Neural progenitor cell (in vitro differentiated cells): ENCODE measurements around the gene OPN1MW2. TPM values are rescaled to one million over a fixed set of nuclear protein-coding genes. Genes with fewer than 3 reads are reported as not detected.
"Not testable (repeated sequence)": the region's sequence is repeated elsewhere in the genome, so short reads cannot be mapped to it uniquely, and the experiment has no call there.

Source experiments
- DNase-seq: peaks from one replicate; pipeline ENCODE4 v3.0.0-alpha.2; 2016; ENCODE audit warnings: low spot score
- H2AFZ ChIP-seq: fragments of 200-600 bp; sonication (generic); replicated peaks from 2 replicates; pipeline ENCODE4 v1.6.1; 2016; ENCODE audit warnings: antibody characterized with exemption
- H3F3A ChIP-seq: fragments of 200-600 bp; sonication (generic); 2 replicates; pipeline ENCODE4 v1.6.1; 2016; ENCODE audit warnings: antibody characterized with exemption, low read depth
- H3K27ac ChIP-seq: fragments of 200-600 bp; sonication (generic); 2 replicates; pipeline ENCODE4 v1.5.1; 2016; ENCODE audit warnings: mild to moderate bottlenecking
- H3K27me3 ChIP-seq: fragments of 200-600 bp; sonication (generic); 2 replicates; pipeline ENCODE4 v1.6.1; 2016; ENCODE audit warnings: mild to moderate bottlenecking, moderate library complexity
- H3K36me3 ChIP-seq: fragments of 200-600 bp; sonication (generic); 2 replicates; pipeline ENCODE4 v1.5.1; 2016
- H3K4me1 ChIP-seq: fragments of 200-600 bp; sonication (generic); 2 replicates; pipeline ENCODE4 v1.6.1; 2016; ENCODE audit warnings: mixed run types
- H3K4me2 ChIP-seq: fragments of 200-600 bp; sonication (generic); 2 replicates; pipeline ENCODE4 v1.6.1; 2016
- H3K4me3 ChIP-seq: fragments of 200-600 bp; sonication (generic); 2 replicates; pipeline ENCODE4 v1.5.1; 2016
- H3K79me2 ChIP-seq: fragments of 200-600 bp; sonication (generic); 2 replicates; pipeline ENCODE4 v1.6.1; 2016; ENCODE audit warnings: low read depth
- H3K9ac ChIP-seq: fragments of 200-600 bp; sonication (generic); 2 replicates; pipeline ENCODE4 v1.6.1; 2016
- H3K9me3 ChIP-seq: fragments of 200-600 bp; sonication (generic); 2 replicates; pipeline ENCODE4 v1.5.1; 2016; ENCODE audit warnings: low read depth
- H4K20me1 ChIP-seq: fragments of 200-600 bp; sonication (generic); 2 replicates; pipeline ENCODE4 v1.6.1; 2016; ENCODE audit warnings: low read depth
- H3K27ac Mint-ChIP-seq: 3 replicates; pipeline ENCODE4 v1.8.0; 2021; ENCODE audit warnings: mixed read lengths
- H3K27me3 Mint-ChIP-seq: 2 replicates; pipeline ENCODE4 v1.8.0; 2022; ENCODE audit warnings: low read depth, mild to moderate bottlenecking, inconsistent platforms, moderate library complexity, mixed read lengths; ENCODE audit not compliant: insufficient read depth
- H3K36me3 Mint-ChIP-seq: 3 replicates; pipeline ENCODE4 v1.8.0; 2021; ENCODE audit warnings: mixed read lengths
- H3K4me1 Mint-ChIP-seq: 3 replicates; pipeline ENCODE4 v1.8.0; 2021; ENCODE audit warnings: mixed read lengths
- H3K4me3 Mint-ChIP-seq: 3 replicates; pipeline ENCODE4 v1.8.0; 2021; ENCODE audit warnings: mild to moderate bottlenecking, moderate library complexity, mixed read lengths
- H3K9me3 Mint-ChIP-seq: 3 replicates; pipeline ENCODE4 v1.8.0; 2020; ENCODE audit warnings: mixed read lengths
- total RNA-seq: library from RNA; depleted of rRNA; stranded (reverse); fragments of >200 nt; gene quantifications from 2 replicates; pipeline ENCODE4 v1.2.3, GENCODE V29; 2015; ENCODE audit warnings: low replicate concordance

OPN1MW2 gene
- total RNA-seq, 1 donor from 2014 or later = not detected

DNA sequence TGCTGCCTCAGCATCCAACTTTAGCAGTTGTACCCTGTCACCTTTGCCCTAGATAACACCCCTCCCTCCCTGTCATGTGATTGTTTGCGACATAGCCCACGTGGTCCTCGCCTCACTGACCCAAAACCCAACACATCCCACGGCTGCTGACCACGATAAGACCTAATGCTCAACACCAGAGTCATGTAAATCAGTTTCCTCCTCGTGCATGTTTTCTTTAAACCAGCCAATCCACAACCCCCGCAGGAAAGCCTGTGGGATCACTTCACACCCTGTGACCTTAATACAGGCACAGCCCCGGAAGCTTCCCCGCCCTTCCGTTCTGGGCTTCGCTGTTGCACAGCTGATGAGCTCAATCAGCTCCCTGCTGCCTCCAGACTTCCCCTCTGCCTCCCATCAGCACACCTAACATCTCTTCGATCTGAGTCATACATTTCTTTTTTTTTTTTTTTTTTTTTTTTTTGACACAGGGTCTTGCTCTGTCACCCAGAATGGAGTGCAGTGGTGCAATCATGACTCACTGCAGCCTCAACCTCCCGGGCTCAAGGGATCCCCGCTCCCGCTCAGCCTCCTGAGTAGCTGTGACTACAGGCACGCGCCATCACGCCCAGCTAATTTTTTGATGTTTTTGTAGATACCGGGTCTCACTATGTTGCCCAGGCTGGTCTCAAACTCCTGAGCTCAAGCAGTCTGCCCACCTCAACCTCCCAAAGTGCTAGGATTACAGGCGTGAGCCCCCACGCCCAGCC, 9.7 kb upstream of the OPN1MW2 start:
- not testable (repeated sequence) for H3K27me3 Mint-ChIP-seq, H2AFZ ChIP-seq, H3K36me3 Mint-ChIP-seq

DNA sequence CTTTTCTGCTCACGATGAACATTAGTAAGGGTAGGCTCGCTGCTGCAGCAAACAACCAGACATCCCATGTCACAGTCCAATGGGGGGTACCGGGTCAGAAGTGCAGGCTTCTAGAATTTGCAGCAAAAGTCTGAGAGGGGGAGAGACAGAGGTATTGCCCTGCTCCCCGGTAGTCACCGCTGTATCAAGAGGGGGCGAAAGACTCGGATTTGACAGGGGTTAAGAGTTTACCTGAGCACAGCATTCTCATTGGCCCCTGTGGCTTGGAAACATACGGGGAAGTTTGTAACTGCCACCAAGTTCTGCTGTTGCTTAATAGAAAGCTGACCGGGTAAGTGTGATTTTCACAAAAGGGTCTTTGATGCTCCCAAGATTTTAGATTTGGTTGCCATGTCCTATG, 8.5 kb upstream of the OPN1MW2 start:
- not testable (repeated sequence) for H2AFZ ChIP-seq, H3F3A ChIP-seq, H3K79me2 ChIP-seq, H3K9me3 Mint-ChIP-seq, H3K27ac ChIP-seq, H3K4me2 ChIP-seq, H3K9me3 ChIP-seq, H4K20me1 ChIP-seq, H3K36me3 Mint-ChIP-seq, H3K4me1 ChIP-seq, H3K4me3 Mint-ChIP-seq, H3K4me3 ChIP-seq, H3K27ac Mint-ChIP-seq, H3K27me3 ChIP-seq, H3K4me1 Mint-ChIP-seq, H3K27me3 Mint-ChIP-seq, DNase-seq, H3K36me3 ChIP-seq, H3K9ac ChIP-seq

More for the DNA sequence above, 9.7 kb upstream of the OPN1MW2 start:
- H3K4me2 ChIP-seq, DNase-seq, H3K36me3 ChIP-seq, H3F3A ChIP-seq, H3K4me1 ChIP-seq, H3K9me3 ChIP-seq, H3K79me2 ChIP-seq, H3K9me3 Mint-ChIP-seq, H4K20me1 ChIP-seq, H3K4me3 ChIP-seq, H3K9ac ChIP-seq, H3K27me3 ChIP-seq, H3K27ac ChIP-seq, H3K4me3 Mint-ChIP-seq, H3K4me1 Mint-ChIP-seq, H3K27ac Mint-ChIP-seq: not testable (repeated sequence)

DNA sequence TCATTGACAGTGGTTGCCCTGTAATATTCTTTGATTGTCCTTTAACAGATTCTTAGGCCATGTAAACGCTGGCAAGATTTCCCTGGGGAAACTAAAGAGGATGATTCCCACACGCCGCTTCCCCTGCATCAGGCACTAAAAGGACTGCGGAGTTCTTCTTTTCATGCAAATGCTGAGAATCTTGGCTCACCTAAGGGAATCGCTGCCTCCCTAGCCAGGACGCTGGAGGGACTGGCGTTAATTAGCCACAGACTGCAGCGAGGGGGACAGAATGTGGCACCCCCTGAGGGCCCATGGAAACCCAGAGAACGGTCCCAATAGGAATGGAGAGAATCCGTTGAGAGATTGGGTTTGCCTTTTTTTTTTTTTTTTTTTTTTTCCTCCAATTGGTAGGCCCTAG, 8.1 kb upstream of the OPN1MW2 start:
- not testable (repeated sequence) for H3K36me3 Mint-ChIP-seq, H4K20me1 ChIP-seq, H3K36me3 ChIP-seq, H3K79me2 ChIP-seq, H3K9me3 Mint-ChIP-seq, H3K4me3 ChIP-seq, H3K27ac Mint-ChIP-seq, H3K27ac ChIP-seq, H3K4me2 ChIP-seq, H2AFZ ChIP-seq, H3K4me1 Mint-ChIP-seq, DNase-seq, H3F3A ChIP-seq, H3K9me3 ChIP-seq, H3K4me3 Mint-ChIP-seq, H3K4me1 ChIP-seq, H3K27me3 Mint-ChIP-seq, H3K27me3 ChIP-seq, H3K9ac ChIP-seq

DNA sequence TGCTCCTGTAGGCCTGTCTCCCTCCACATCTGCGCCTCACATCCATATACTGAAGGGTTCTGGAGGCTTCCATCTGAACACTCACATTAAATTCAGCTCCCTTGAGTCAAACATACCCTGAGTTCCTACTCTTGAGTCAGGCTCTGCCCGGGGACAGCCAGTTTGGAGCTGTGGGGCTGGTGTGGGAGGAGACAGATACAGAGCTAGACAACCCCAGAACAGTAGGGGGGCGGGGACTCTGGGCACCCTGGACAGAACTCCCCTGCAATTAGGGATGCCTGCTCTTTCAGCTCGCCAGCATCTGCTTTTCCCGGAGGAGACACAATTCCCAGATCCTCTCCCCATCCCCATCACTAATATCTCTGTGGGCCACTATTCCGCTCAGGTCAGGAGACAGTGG, 5.7 kb downstream of the OPN1MW2 start:
- H3K27me3 Mint-ChIP-seq, H3K79me2 ChIP-seq, H3K36me3 ChIP-seq, H3K4me3 Mint-ChIP-seq, H3K27ac ChIP-seq, H3K4me3 ChIP-seq, H3K9me3 Mint-ChIP-seq, DNase-seq, H3F3A ChIP-seq, H3K9ac ChIP-seq, H4K20me1 ChIP-seq, H3K4me2 ChIP-seq, H3K27ac Mint-ChIP-seq, H2AFZ ChIP-seq, H3K9me3 ChIP-seq, H3K4me1 ChIP-seq, H3K27me3 ChIP-seq, H3K36me3 Mint-ChIP-seq, H3K4me1 Mint-ChIP-seq: not testable (repeated sequence)

DNA sequence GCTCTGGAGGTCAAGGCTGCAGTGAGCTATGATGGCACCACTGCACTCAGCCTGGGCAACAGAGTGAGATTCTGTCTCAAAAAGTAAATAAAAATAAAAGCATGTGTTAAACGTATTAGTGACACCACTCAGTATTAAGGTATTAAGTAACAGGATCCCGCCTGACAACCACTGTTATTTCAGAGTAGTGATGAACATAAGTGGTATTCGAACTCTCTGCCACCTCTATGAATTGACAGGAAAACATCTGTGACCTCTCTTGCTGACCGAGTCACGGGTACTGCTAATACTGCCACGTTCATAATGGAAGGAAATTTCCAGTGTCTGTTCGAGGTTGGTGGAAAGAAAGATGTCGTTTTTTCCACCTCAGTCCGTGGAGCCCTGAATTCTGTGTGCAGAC, 7.2 kb downstream of the OPN1MW2 start:
- H4K20me1 ChIP-seq, H3K4me2 ChIP-seq, H3K9me3 Mint-ChIP-seq, H3K9ac ChIP-seq, H3K4me3 ChIP-seq, H3K27me3 ChIP-seq, H2AFZ ChIP-seq, DNase-seq, H3K27me3 Mint-ChIP-seq, H3K4me1 ChIP-seq, H3K36me3 ChIP-seq, H3K27ac ChIP-seq, H3K79me2 ChIP-seq, H3K9me3 ChIP-seq, H3F3A ChIP-seq, H3K4me3 Mint-ChIP-seq, H3K36me3 Mint-ChIP-seq, H3K4me1 Mint-ChIP-seq, H3K27ac Mint-ChIP-seq: not testable (repeated sequence)

DNA sequence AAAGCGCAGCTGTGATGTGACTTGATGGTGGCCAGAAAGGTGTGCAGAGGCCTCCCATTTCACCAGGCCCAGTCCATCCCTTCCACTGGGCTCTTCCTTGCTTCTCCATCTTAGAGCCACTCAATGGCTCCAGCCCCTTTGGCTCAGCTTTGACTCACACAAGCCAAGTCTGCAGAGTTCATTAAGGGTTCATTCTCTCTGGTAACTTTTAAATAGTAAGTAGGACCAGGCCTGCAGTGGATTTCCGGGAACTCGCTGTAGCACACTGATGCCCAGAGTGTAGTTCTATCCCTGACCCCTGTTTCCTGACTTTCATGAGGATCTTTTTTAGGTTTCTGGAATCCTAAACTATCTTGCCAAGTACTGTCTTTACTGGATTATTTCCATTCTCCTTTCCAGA, 11.9 kb downstream of the OPN1MW2 start:
- H3K4me3 Mint-ChIP-seq, H3K27me3 Mint-ChIP-seq, H3K9ac ChIP-seq, H3K4me2 ChIP-seq, H3F3A ChIP-seq, DNase-seq, H3K27ac ChIP-seq, H3K9me3 ChIP-seq, H3K27me3 ChIP-seq, H3K4me1 Mint-ChIP-seq, H3K4me1 ChIP-seq, H3K4me3 ChIP-seq, H3K79me2 ChIP-seq, H3K9me3 Mint-ChIP-seq, H2AFZ ChIP-seq, H3K27ac Mint-ChIP-seq, H3K36me3 Mint-ChIP-seq, H4K20me1 ChIP-seq, H3K36me3 ChIP-seq: not testable (repeated sequence)

DNA sequence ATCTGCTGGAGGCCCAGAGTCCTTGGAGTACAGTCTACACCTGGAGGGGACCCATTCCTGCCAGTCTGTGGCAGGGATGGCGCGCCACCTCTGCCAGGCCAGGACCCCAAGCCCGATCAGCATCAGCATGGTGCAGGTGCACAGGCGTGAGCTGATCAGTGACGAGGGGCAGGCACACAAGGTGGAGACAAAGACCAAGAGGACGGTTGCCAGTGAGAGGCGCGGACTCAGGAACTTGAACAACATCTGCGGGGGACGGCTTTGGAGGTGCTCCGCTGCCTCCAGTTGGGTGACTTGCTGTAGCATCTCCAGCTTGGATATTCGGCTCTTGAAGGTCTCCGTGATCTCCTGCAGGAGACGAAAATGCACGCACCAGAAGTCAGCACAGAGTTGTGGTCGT, 14.1 kb downstream of the OPN1MW2 start:
- H3K27me3 Mint-ChIP-seq, H3K79me2 ChIP-seq: not testable (repeated sequence)

DNA sequence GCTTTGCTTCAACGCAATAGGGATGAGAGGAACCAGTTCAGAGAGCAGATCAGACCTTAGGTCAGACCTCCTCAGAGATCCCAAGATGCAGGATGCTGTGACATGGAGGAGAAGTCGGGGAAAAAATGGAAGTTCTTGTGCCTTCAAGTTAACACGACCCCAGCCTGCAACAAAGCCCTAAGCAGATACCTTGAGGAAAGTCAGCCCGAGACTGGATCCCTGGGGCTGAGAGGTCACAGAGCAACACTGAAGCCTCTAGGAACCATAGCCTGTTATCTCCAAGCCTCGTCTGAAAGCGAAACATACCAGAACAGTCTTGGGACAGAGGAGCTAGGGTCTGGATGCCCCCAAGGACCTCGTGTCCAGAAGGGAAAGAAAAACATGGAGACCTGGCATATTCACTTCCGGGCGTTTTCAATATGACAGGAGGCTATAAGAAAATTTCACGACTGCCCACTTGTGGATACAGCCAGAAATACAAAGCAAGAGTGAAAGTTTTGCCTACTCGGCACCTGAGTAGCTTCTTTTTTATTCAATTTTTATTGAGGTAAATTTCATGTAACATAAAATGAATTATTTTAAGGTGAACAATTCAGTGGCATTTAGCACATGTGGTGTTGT, 19.5 kb downstream of the OPN1MW2 start:
- not testable (repeated sequence) for H3K27ac ChIP-seq, H3K79me2 ChIP-seq, DNase-seq, H3K27me3 Mint-ChIP-seq, H3K9me3 Mint-ChIP-seq, H3F3A ChIP-seq, H3K36me3 ChIP-seq, H3K36me3 Mint-ChIP-seq, H3K4me3 Mint-ChIP-seq, H3K27ac Mint-ChIP-seq, H3K27me3 ChIP-seq, H2AFZ ChIP-seq, H3K4me2 ChIP-seq, H3K9me3 ChIP-seq, H3K4me3 ChIP-seq, H3K4me1 ChIP-seq, H3K9ac ChIP-seq, H4K20me1 ChIP-seq, H3K4me1 Mint-ChIP-seq

More for the DNA sequence above, 14.1 kb downstream of the OPN1MW2 start:
- not testable (repeated sequence) for H3F3A ChIP-seq, H4K20me1 ChIP-seq, DNase-seq, H3K4me2 ChIP-seq, H3K27ac ChIP-seq, H3K4me3 Mint-ChIP-seq, H3K27ac Mint-ChIP-seq, H3K36me3 Mint-ChIP-seq, H3K4me1 ChIP-seq, H3K4me3 ChIP-seq, H3K36me3 ChIP-seq, H3K4me1 Mint-ChIP-seq, H3K9me3 ChIP-seq, H3K27me3 ChIP-seq, H3K9ac ChIP-seq, H2AFZ ChIP-seq, H3K9me3 Mint-ChIP-seq
